IMR-90 (cell line): ENCODE measurements around the gene KCNH2. TPM values are rescaled to one million over a fixed set of nuclear protein-coding genes. Genes with fewer than 3 reads are reported as not detected.

Experiments used
- ATAC-seq: fragments of 200-7000 bp; cut with Tn5 transposase; 2 replicates; pipeline ENCODE4 v1.9.1; 2020; ENCODE audit warnings: low read depth, mild to moderate bottlenecking, moderate library complexity
- BruUV-seq: library from RNA; stranded (reverse); fragments of 400-500 nt; replicated peaks from 2 replicates; lab custom pipeline; 2021; lab: Mats Ljungman, UMichigan
- CTCF ChIA-PET: fragments of 300-600 bp; formaldehyde crosslinking; extraction: SDS; loops from one replicate; lab custom pipeline; 2021; ENCODE audit warnings: antibody characterized with exemption; lab: Yijun Ruan, JAX
- POLR2A ChIA-PET: fragments of 300-600 bp; sonication (Branson Sonifier 250); formaldehyde crosslinking; loops from one replicate; lab custom pipeline; 2022; ENCODE audit warnings: antibody characterized with exemption; ENCODE audit not compliant: unreplicated experiment; lab: Charles Lee
- DNase-seq: peaks from one replicate; pipeline ENCODE4 v3.0.0; 2013
- H2AFZ ChIP-seq: replicated peaks from 2 replicates; pipeline ENCODE3; 2013; ENCODE audit warnings: low read length, mild to moderate bottlenecking; ENCODE audit not compliant: poor library complexity
- H2AK5ac ChIP-seq: 2 replicates; pipeline ENCODE4 v1.6.1; 2013; ENCODE audit warnings: low read depth, low read length, inconsistent platforms
- H2AK9ac ChIP-seq: replicated peaks from 2 replicates; pipeline ENCODE3; 2013; ENCODE audit warnings: mild to moderate bottlenecking, low read depth, low read length, moderate library complexity; ENCODE audit not compliant: poor library complexity
- H2BK120ac ChIP-seq: 2 replicates; pipeline ENCODE4 v1.6.1; 2013; ENCODE audit warnings: low read depth, low read length, inconsistent platforms
- H2BK15ac ChIP-seq: 3 replicates; pipeline ENCODE4 v1.6.1; 2013; ENCODE audit warnings: low read depth, low read length, inconsistent platforms
- H2BK20ac ChIP-seq: 2 replicates; pipeline ENCODE4 v1.6.1; 2013; ENCODE audit warnings: low read depth, mild to moderate bottlenecking, inconsistent platforms, low read length, moderate library complexity
- H2BK5ac ChIP-seq: 2 replicates; pipeline ENCODE4 v1.6.1; 2013; ENCODE audit warnings: mild to moderate bottlenecking, low read depth, low read length, inconsistent platforms; ENCODE audit not compliant: poor library complexity, severe bottlenecking
- H3K14ac ChIP-seq: replicated peaks from 2 replicates; pipeline ENCODE4 v1.6.1; 2013; ENCODE audit warnings: low read depth, low read length, inconsistent platforms
- H3K18ac ChIP-seq: 2 replicates; pipeline ENCODE4 v1.6.1; 2013; ENCODE audit warnings: low read depth, low read length, control low read depth
- H3K23ac ChIP-seq: 2 replicates; pipeline ENCODE4 v1.6.1; 2013; ENCODE audit warnings: low read depth, low read length, inconsistent platforms
- H3K27ac ChIP-seq: 2 replicates; pipeline ENCODE4 v1.5.1; 2013; ENCODE audit warnings: mild to moderate bottlenecking, control low read depth, low read length; ENCODE audit not compliant: insufficient read depth
- H3K27me3 ChIP-seq: 2 replicates; pipeline ENCODE4 v1.6.1; 2013; ENCODE audit warnings: low read length; ENCODE audit not compliant: control insufficient read depth, insufficient read depth
- H3K36me3 ChIP-seq: 2 replicates; pipeline ENCODE4 v1.6.1; 2013; ENCODE audit warnings: low read length, mixed read lengths; ENCODE audit not compliant: control insufficient read depth, insufficient read depth
- H3K4ac ChIP-seq: 2 replicates; pipeline ENCODE4 v1.6.1; 2013; ENCODE audit warnings: low read depth, low read length, inconsistent platforms
- H3K4me1 ChIP-seq: 2 replicates; pipeline ENCODE4 v1.6.1; 2013; ENCODE audit warnings: low read length, mixed read lengths; ENCODE audit not compliant: control insufficient read depth, insufficient read depth
- H3K4me2 ChIP-seq: 2 replicates; pipeline ENCODE4 v1.6.1; 2013; ENCODE audit warnings: low read depth, mild to moderate bottlenecking, control low read depth, low read length, moderate library complexity
- H3K4me3 ChIP-seq: 2 replicates; pipeline ENCODE4 v1.5.1; 2013; ENCODE audit warnings: low read depth, mild to moderate bottlenecking, control low read depth, low read length, moderate library complexity; ENCODE audit not compliant: insufficient read depth
- H3K56ac ChIP-seq: 2 replicates; pipeline ENCODE4 v1.6.1; 2013; ENCODE audit warnings: low read length, inconsistent platforms; ENCODE audit not compliant: insufficient read depth; ENCODE audit errors: extremely low read depth
- H3K79me1 ChIP-seq, 2 experiments: 2 replicates each; pipeline ENCODE4 v1.6.1; 2013; ENCODE audit warnings: low read length in 2 of 2, inconsistent platforms in 1 of 2, low read depth in 1 of 2
- H3K9ac ChIP-seq: 2 replicates; pipeline ENCODE4 v1.6.1; 2013; ENCODE audit warnings: low read depth, low read length, control low read depth
- H3K9me1 ChIP-seq: 2 replicates; pipeline ENCODE4 v1.6.1; 2013; ENCODE audit warnings: low read length, inconsistent platforms; ENCODE audit not compliant: insufficient read depth
- H3K9me3 ChIP-seq: 2 replicates; pipeline ENCODE4 v1.6.1; 2013; ENCODE audit warnings: low read length; ENCODE audit not compliant: control insufficient read depth, insufficient read depth
- H4K20me1 ChIP-seq: 2 replicates; pipeline ENCODE4 v1.6.1; 2013; ENCODE audit warnings: low read length, inconsistent platforms; ENCODE audit not compliant: insufficient read depth
- H4K5ac ChIP-seq: 2 replicates; pipeline ENCODE4 v1.6.1; 2013; ENCODE audit warnings: mild to moderate bottlenecking, low read depth, low read length, control low read depth
- H4K8ac ChIP-seq, 2 experiments: 2 replicates each; pipeline ENCODE4 v1.6.1; 2013; ENCODE audit warnings: low read depth in 2 of 2, low read length in 2 of 2, control low read depth in 1 of 2, inconsistent platforms in 1 of 2
- H4K91ac ChIP-seq: 2 replicates; pipeline ENCODE4 v1.6.1; 2013; ENCODE audit warnings: low read depth, low read length, inconsistent platforms; ENCODE audit not compliant: insufficient read depth
- BHLHE40 ChIP-seq: fragments of 150-350 bp; IDR thresholded peaks from 2 replicates; pipeline ENCODE4 v1.6.1; 2016; ENCODE audit warnings: mild to moderate bottlenecking, low read depth, low read length
- CEBPB ChIP-seq: IDR thresholded peaks from 2 replicates; pipeline ENCODE4 v1.6.1; 2012; ENCODE audit warnings: low read depth, low read length, improper control_type of control experiment
- CHD1 ChIP-seq: IDR thresholded peaks from 2 replicates; pipeline ENCODE4 v1.6.1; 2012; ENCODE audit warnings: low read depth, low read length, improper control_type of control experiment
- FOS ChIP-seq: fragments of 150-350 bp; IDR thresholded peaks from 2 replicates; pipeline ENCODE4 v1.6.1; 2016; ENCODE audit warnings: low read depth, low read length
- MAFK ChIP-seq: IDR thresholded peaks from 2 replicates; pipeline ENCODE4 v1.6.1; 2012; ENCODE audit warnings: low read depth, low read length, improper control_type of control experiment
- MAZ ChIP-seq: IDR thresholded peaks from 2 replicates; pipeline ENCODE4 v1.6.1; 2012; ENCODE audit warnings: low read depth, mild to moderate bottlenecking, low read length, improper control_type of control experiment, moderate library complexity, borderline replicate concordance
- MXI1 ChIP-seq: IDR thresholded peaks from 2 replicates; pipeline ENCODE4 v1.6.1; 2012; ENCODE audit warnings: low read depth, mild to moderate bottlenecking, low read length, moderate library complexity, borderline replicate concordance
- NFE2L2 ChIP-seq: fragments of 150-350 bp; IDR thresholded peaks from 2 replicates; pipeline ENCODE4 v1.6.1; 2016; ENCODE audit warnings: low read depth, mild to moderate bottlenecking, low read length
- POLR2A ChIP-seq: IDR thresholded peaks from 2 replicates; pipeline ENCODE4 v1.6.1; 2012; ENCODE audit warnings: mild to moderate bottlenecking, low read depth, low read length
- RAD21 ChIP-seq: IDR thresholded peaks from 2 replicates; pipeline ENCODE4 v1.6.1; 2012; ENCODE audit warnings: low read length, improper control_type of control experiment
- RCOR1 ChIP-seq: IDR thresholded peaks from 2 replicates; pipeline ENCODE4 v1.6.1; 2012; ENCODE audit warnings: mild to moderate bottlenecking, low read length, improper control_type of control experiment; ENCODE audit not compliant: insufficient replicate concordance
- RFX5 ChIP-seq: IDR thresholded peaks from 2 replicates; pipeline ENCODE4 v1.8.0; 2012; ENCODE audit warnings: low read depth, mild to moderate bottlenecking, low read length, moderate library complexity
- SMC3 ChIP-seq: fragments of 150-350 bp; IDR thresholded peaks from 2 replicates; pipeline ENCODE4 v1.6.1; 2016; ENCODE audit warnings: low read depth, mild to moderate bottlenecking, antibody characterized with exemption, low read length, moderate library complexity
- WGBS, 2 experiments: methylation state at CpG; one replicate each; pipeline versions ENCODE4 v1.1.5 to v1.1.7; 2013; ENCODE audit warnings: missing lambda C conversion rate in 2 of 2; ENCODE audit not compliant: insufficient read length in 1 of 2; ENCODE audit errors: extremely low coverage in 2 of 2; 5-methylcytosine and 5-hydroxymethylcytosine counted together
- dilution Hi-C: fragments of 300-500 bp; cut with HindIII; formaldehyde crosslinking; loops from one replicate; pipeline ENCODE4 v1.14.3; 2018; ENCODE audit warnings: low sequenced_read_pairs; ENCODE audit not compliant: unreplicated experiment
- in situ Hi-C: fragments of 300-500 bp; cut with MboI; formaldehyde crosslinking; loops from 3 replicates; pipeline ENCODE4 v1.14.3; 2019; ENCODE audit warnings: low sequenced_read_pairs, inconsistent platforms, mixed read lengths
- intact Hi-C: fragments of 100-400 bp; cut with micrococcal nuclease; formaldehyde crosslinking; loops from 2 replicates; pipeline ENCODE4 v1.10.0; 2022
- polyA plus RNA-seq, 3 experiments: library from polyadenylated mRNA; depleted of rRNA; stranded (reverse); fragments of >200 nt; gene quantifications; 2 replicates each; pipeline ENCODE4 v1.2.3, GENCODE V29; 2012; ENCODE audit warnings: low replicate concordance in 1 of 3
- total RNA-seq: library from RNA; depleted of rRNA; stranded (reverse); fragments of >200 nt; gene quantifications from 2 replicates; pipeline ENCODE4 v1.2.3, GENCODE V29; 2012
- TF ChIP-seq, protein P1 (sequence below): fragments of 150-350 bp; IDR thresholded peaks from 2 replicates; pipeline ENCODE4 v1.6.1; 2017; ENCODE audit warnings: mild to moderate bottlenecking, antibody characterized with exemption, low read length, low read depth
- TF ChIP-seq, protein P2 (sequence below): fragments of 150-350 bp; IDR thresholded peaks from 2 replicates; pipeline ENCODE4 v1.6.1; 2016; ENCODE audit warnings: low read depth, mild to moderate bottlenecking, low read length, moderate library complexity, borderline replicate concordance
- TF ChIP-seq, protein P3 (sequence below): conservative IDR thresholded peaks from 2 replicates; pipeline ENCODE4 v1.5.1; 2012; ENCODE audit warnings: mild to moderate bottlenecking, low read depth, low read length, improper control_type of control experiment

The KCNH2 gene
- total and polyA plus RNA-seq, 2 of the 4 experiments (the other 2 are of a cell fraction): 0.90 to 2.1 TPM

DNA sequence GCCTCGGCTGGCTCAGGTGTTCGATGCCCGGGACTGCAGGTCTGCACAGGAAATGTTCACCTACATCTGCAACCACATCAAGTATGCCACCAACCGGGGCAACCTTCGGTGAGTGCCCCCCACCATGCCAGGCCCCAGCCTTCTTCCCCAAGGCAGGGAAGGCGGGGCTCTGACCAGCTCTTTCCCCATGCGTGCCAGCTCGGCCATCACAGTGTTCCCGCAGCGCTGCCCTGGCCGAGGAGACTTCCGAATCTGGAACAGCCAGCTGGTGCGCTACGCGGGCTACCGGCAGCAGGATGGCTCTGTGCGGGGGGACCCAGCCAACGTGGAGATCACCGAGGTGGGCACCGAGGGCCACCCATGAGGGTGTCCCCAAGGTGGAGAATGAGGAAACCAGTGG, 20.2 kb upstream of the KCNH2 start:
- Histone ChIP-seq H3K9me3 (no peaks in the 10 kb centered on the region), H3K79me1 (no peaks in the 10 kb centered on the region), H2AK5ac (no peak overlapping the region), H4K91ac (no peak overlapping the region), H3K9ac (no peak overlapping the region), H3K4ac (no peak overlapping the region), H3K4me2 (no peak overlapping the region), H3K4me1 (peaks cover 4% of the 10 kb centered on the region; the same call in 1 of the 2 replicates), H3K18ac (no peak overlapping the region), H2BK120ac (no peak overlapping the region), H2AFZ (no peak overlapping the region), H3K36me3 (no peaks in the 10 kb centered on the region), H3K56ac (no peak overlapping the region), H3K9me1 (no peaks in the 10 kb centered on the region), H3K23ac (no peak overlapping the region), H3K27me3 (peaks cover 8% of the 10 kb centered on the region), H3K14ac (no peak overlapping the region), H4K20me1 (no peaks in the 10 kb centered on the region), H2BK5ac (no peak overlapping the region), H3K27ac (no peak overlapping the region), H4K5ac (no peak overlapping the region), H2BK15ac (no peak overlapping the region), H4K8ac (no peak overlapping the region), H2AK9ac (no peak overlapping the region), H2BK20ac (no peak overlapping the region), H3K4me3 (no peak overlapping the region)
- no peak for ATAC-seq
- in situ Hi-C loops (loop anchor here (25.0 kb wide), 1 partner anchor 586 kb away; a partner anchor contains a TSS), intact Hi-C loops (no loop called here), dilution Hi-C loops (no loop called here)
- ChIA-PET POLR2A (no interaction called here), CTCF (no interaction called here)
- 86% methylated on average over 20 of the region's 20 CpGs; no CpG with 5 or more reads in 1 of the 2 experiments for WGBS, 2 experiments
- TF ChIP-seq RCOR1 (no peak), FOS (no peak), CHD1 (no peak), RAD21 (no peak), SMC3 (no peak), MAZ (no peak), MXI1 (no peak), POLR2A (no peak), BHLHE40 (no peak), MAFK (no peak), CEBPB (no peak), NFE2L2 (no peak), RFX5 (no peak)
- TF ChIP-seq, protein P1, sequence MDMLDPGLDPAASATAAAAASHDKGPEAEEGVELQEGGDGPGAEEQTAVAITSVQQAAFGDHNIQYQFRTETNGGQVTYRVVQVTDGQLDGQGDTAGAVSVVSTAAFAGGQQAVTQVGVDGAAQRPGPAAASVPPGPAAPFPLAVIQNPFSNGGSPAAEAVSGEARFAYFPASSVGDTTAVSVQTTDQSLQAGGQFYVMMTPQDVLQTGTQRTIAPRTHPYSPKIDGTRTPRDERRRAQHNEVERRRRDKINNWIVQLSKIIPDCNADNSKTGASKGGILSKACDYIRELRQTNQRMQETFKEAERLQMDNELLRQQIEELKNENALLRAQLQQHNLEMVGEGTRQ: no peak
- TF ChIP-seq, protein P2, sequence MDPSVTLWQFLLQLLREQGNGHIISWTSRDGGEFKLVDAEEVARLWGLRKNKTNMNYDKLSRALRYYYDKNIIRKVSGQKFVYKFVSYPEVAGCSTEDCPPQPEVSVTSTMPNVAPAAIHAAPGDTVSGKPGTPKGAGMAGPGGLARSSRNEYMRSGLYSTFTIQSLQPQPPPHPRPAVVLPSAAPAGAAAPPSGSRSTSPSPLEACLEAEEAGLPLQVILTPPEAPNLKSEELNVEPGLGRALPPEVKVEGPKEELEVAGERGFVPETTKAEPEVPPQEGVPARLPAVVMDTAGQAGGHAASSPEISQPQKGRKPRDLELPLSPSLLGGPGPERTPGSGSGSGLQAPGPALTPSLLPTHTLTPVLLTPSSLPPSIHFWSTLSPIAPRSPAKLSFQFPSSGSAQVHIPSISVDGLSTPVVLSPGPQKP: no peak
- TF ChIP-seq, protein P3, sequence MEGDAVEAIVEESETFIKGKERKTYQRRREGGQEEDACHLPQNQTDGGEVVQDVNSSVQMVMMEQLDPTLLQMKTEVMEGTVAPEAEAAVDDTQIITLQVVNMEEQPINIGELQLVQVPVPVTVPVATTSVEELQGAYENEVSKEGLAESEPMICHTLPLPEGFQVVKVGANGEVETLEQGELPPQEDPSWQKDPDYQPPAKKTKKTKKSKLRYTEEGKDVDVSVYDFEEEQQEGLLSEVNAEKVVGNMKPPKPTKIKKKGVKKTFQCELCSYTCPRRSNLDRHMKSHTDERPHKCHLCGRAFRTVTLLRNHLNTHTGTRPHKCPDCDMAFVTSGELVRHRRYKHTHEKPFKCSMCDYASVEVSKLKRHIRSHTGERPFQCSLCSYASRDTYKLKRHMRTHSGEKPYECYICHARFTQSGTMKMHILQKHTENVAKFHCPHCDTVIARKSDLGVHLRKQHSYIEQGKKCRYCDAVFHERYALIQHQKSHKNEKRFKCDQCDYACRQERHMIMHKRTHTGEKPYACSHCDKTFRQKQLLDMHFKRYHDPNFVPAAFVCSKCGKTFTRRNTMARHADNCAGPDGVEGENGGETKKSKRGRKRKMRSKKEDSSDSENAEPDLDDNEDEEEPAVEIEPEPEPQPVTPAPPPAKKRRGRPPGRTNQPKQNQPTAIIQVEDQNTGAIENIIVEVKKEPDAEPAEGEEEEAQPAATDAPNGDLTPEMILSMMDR: no peak
- no TSS peak for BruUV-seq
- DNase-seq: no peak
